MG63 (cell line): ENCODE results near the gene CCM2. TPM values are rescaled to one million over a fixed set of nuclear protein-coding genes. Genes with fewer than 3 reads are reported as not detected.
"Not testable (repeated sequence)": the region's sequence is repeated elsewhere in the genome, so short reads cannot be mapped to it uniquely, and the experiment has no call there.

Source experiments
- DNase-seq: peaks from one replicate; pipeline ENCODE4 v3.0.0-alpha.2; 2020
- H3K27me3 ChIP-seq: fragments of 250-450 bp; sonication (Bioruptor Pico); 2 replicates; pipeline ENCODE4 v1.5.1; 2020; ENCODE audit warnings: mild to moderate bottlenecking, moderate library complexity
- H3K36me3 ChIP-seq: fragments of 250-450 bp; sonication (Bioruptor Pico); 2 replicates; pipeline ENCODE4 v1.5.1; 2020; ENCODE audit warnings: mild to moderate bottlenecking, moderate library complexity
- H3K4me3 ChIP-seq: fragments of 250-450 bp; sonication (Bioruptor Pico); 2 replicates; pipeline ENCODE4 v1.5.1; 2020; ENCODE audit warnings: mild to moderate bottlenecking, moderate library complexity
- H3K9me3 ChIP-seq: fragments of 250-450 bp; sonication (Bioruptor Pico); 2 replicates; pipeline ENCODE4 v1.5.1; 2020; ENCODE audit warnings: mild to moderate bottlenecking, moderate library complexity
- total RNA-seq: library from RNA; depleted of rRNA; stranded (reverse); fragments of >200 nt; shearing (Covaris generic); gene quantifications from 2 replicates; pipeline ENCODE4 v1.2.3, GENCODE V29; 2014; ENCODE audit warnings: low replicate concordance

The CCM2 gene
- total RNA-seq, 1 experiment from 2014 or later = 50.6 TPM

GRCh38 chr7:45033261-45033930 is 33.4 kb downstream of the CCM2 start:
- peak; percentile 79 for DNase-seq
- no peaks in the 10 kb centered on the region for H3K9me3 ChIP-seq
- peaks cover 2% of the 10 kb centered on the region; the same call in 1 of the 2 replicates for H3K36me3 ChIP-seq
- H3K4me3 ChIP-seq = no peak overlapping the region
- H3K27me3 ChIP-seq = no peaks in the 10 kb centered on the region

- no peak for DNase-seq
- Histone ChIP-seq H3K9me3 (no peaks in the 10 kb centered on the region), H3K4me3 (no peak overlapping the region), H3K36me3 (peaks cover 7% of the 10 kb centered on the region), H3K27me3 (no peaks in the 10 kb centered on the region)
Measured at GRCh38 chr7:45033931-45034290, 33.9 kb downstream of the CCM2 start.

- not testable (repeated sequence) for H3K9me3 ChIP-seq, H3K4me3 ChIP-seq, DNase-seq, H3K27me3 ChIP-seq
- peaks cover 13% of the 10 kb centered on the region for H3K36me3 ChIP-seq
Measured at GRCh38 chr7:45034710-45035109, 34.7 kb downstream of the CCM2 start.

GRCh38 chr7:45035371-45035770 is 35.4 kb downstream of the CCM2 start:
- H3K4me3 ChIP-seq = no peak overlapping the region
- no peaks in the 10 kb centered on the region for H3K9me3 ChIP-seq
- DNase-seq = no peak
- H3K27me3 ChIP-seq = no peaks in the 10 kb centered on the region
- peaks cover 15% of the 10 kb centered on the region for H3K36me3 ChIP-seq

- DNase-seq = no peak
- peaks cover 15% of the 10 kb centered on the region for H3K36me3 ChIP-seq
- H3K9me3 ChIP-seq = no peaks in the 10 kb centered on the region
- no peaks in the 10 kb centered on the region for H3K27me3 ChIP-seq
- H3K4me3 ChIP-seq = no peak overlapping the region
Measured at GRCh38 chr7:45035893-45036292, 35.9 kb downstream of the CCM2 start.

- Histone ChIP-seq H3K4me3 (no peak overlapping the region), H3K36me3 (peaks cover 19% of the 10 kb centered on the region), H3K27me3 (no peaks in the 10 kb centered on the region), H3K9me3 (no peaks in the 10 kb centered on the region)
- DNase-seq = no peak
Measured at GRCh38 chr7:45036317-45036716, 36.3 kb downstream of the CCM2 start.

GRCh38 chr7:45036796-45037195 is 36.8 kb downstream of the CCM2 start:
- Histone ChIP-seq H3K36me3 (peaks cover 22% of the 10 kb centered on the region), H3K27me3 (no peaks in the 10 kb centered on the region), H3K9me3 (no peaks in the 10 kb centered on the region), H3K4me3 (no peak overlapping the region)
- no peak for DNase-seq

- H3K4me3 ChIP-seq = no peak overlapping the region
- no peaks in the 10 kb centered on the region for H3K9me3 ChIP-seq
- H3K27me3 ChIP-seq = no peaks in the 10 kb centered on the region
- H3K36me3 ChIP-seq = peaks cover 24% of the 10 kb centered on the region
- DNase-seq = no peak
Measured at GRCh38 chr7:45037876-45038275, 37.9 kb downstream of the CCM2 start.

GRCh38 chr7:45039106-45039505 is 39.1 kb downstream of the CCM2 start:
- Histone ChIP-seq H3K27me3 (no peaks in the 10 kb centered on the region), H3K36me3 (peaks cover 24% of the 10 kb centered on the region), H3K4me3 (no peak overlapping the region), H3K9me3 (no peaks in the 10 kb centered on the region)
- DNase-seq = no peak

- Histone ChIP-seq H3K36me3 (peaks cover 27% of the 10 kb centered on the region), H3K9me3 (no peaks in the 10 kb centered on the region), H3K4me3 (no peak overlapping the region), H3K27me3 (no peaks in the 10 kb centered on the region)
- DNase-seq = no peak
Measured at GRCh38 chr7:45044338-45044737, 44.3 kb downstream of the CCM2 start.

GRCh38 chr7:45048748-45049147 is 48.7 kb downstream of the CCM2 start:
- Histone ChIP-seq H3K4me3 (no peak overlapping the region), H3K9me3 (no peaks in the 10 kb centered on the region), H3K36me3 (peaks cover 14% of the 10 kb centered on the region), H3K27me3 (no peaks in the 10 kb centered on the region)
- no peak for DNase-seq

- Histone ChIP-seq H3K4me3 (no peak overlapping the region), H3K9me3 (no peaks in the 10 kb centered on the region), H3K36me3 (peaks cover 13% of the 10 kb centered on the region), H3K27me3 (no peaks in the 10 kb centered on the region)
- DNase-seq = no peak
Measured at GRCh38 chr7:45050198-45050597, 50.2 kb downstream of the CCM2 start.

GRCh38 chr7:45052011-45052410 is 52.0 kb downstream of the CCM2 start:
- Histone ChIP-seq H3K36me3 (no peaks in the 10 kb centered on the region; the same call in 1 of the 2 replicates), H3K9me3 (no peaks in the 10 kb centered on the region), H3K27me3 (no peaks in the 10 kb centered on the region), H3K4me3 (no peak overlapping the region)
- DNase-seq = no peak

- Histone ChIP-seq H3K36me3 (no peaks in the 10 kb centered on the region; the same call in 1 of the 2 replicates), H3K27me3 (no peaks in the 10 kb centered on the region), H3K9me3 (no peaks in the 10 kb centered on the region), H3K4me3 (no peak overlapping the region)
- no peak for DNase-seq
Measured at GRCh38 chr7:45053401-45053800, 53.4 kb downstream of the CCM2 start.

GRCh38 chr7:45053941-45054340 is 53.9 kb downstream of the CCM2 start:
- H3K9me3 ChIP-seq = no peaks in the 10 kb centered on the region
- H3K4me3 ChIP-seq = no peak overlapping the region
- H3K27me3 ChIP-seq = no peaks in the 10 kb centered on the region
- no peaks in the 10 kb centered on the region; the same call in 1 of the 2 replicates for H3K36me3 ChIP-seq
- DNase-seq = no peak

- no peaks in the 10 kb centered on the region for H3K27me3 ChIP-seq
- DNase-seq = no peak
- H3K36me3 ChIP-seq = no peaks in the 10 kb centered on the region; the same call in 1 of the 2 replicates
- H3K9me3 ChIP-seq = no peaks in the 10 kb centered on the region
- H3K4me3 ChIP-seq = no peak overlapping the region
Measured at GRCh38 chr7:45054442-45054841, 54.4 kb downstream of the CCM2 start.

GRCh38 chr7:45055016-45055415 is 55.0 kb downstream of the CCM2 start:
- no peak overlapping the region for H3K4me3 ChIP-seq
- H3K9me3 ChIP-seq = no peaks in the 10 kb centered on the region
- no peaks in the 10 kb centered on the region; the same call in 1 of the 2 replicates for H3K36me3 ChIP-seq
- H3K27me3 ChIP-seq = no peaks in the 10 kb centered on the region
- DNase-seq = no peak

- DNase-seq = no peak
- Histone ChIP-seq H3K36me3 (peaks cover 3% of the 10 kb centered on the region; the same call in 1 of the 2 replicates), H3K27me3 (no peaks in the 10 kb centered on the region), H3K4me3 (no peak overlapping the region), H3K9me3 (no peaks in the 10 kb centered on the region)
Measured at GRCh38 chr7:45055594-45056219, 55.7 kb downstream of the CCM2 start.
